ENCODE results near the gene GORASP1.

The GORASP1 gene

GRCh38 chr3:39098473-39099000 lies 8.9 kb downstream of the GORASP1 start:
- no peaks in the 10 kb centered on the region for H3K9me3 Mint-ChIP-seq

DNA sequence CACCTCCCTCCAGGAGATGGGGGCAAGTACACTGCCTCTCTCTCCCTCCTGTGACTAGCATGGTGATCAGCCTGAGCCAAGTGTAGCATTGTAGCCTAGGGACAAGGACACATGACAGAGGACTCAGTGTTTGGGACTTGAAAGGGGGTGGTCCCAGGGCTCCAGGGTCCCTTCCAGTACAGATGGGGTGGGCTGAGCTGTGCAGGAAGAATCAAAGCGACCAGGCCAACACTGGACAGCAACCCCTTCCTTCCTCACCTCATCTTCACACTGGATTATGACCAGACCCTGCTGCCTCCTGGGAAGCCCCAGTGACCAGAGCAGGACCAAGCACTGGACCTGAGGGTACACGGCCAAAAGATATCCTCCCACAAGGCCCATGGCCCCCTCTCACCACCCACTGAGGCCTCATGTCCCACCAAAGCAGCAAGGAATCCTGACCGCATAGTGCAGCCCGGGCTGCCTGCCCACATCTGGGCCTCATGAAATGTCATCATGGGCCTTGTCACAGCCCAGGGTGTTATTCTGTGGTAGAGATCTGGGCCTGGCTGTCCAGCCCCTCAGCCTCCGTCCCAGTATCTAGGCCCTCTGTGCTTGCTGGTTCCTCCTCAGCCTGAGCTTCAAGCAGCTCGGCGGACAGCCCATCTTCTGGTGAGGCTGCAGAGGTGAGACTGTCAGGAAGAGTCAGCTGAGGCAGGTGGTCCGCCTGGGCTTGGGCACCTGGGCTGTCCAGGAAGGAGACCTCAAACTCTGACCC lies 9.5 kb downstream of the GORASP1 start:
- H3K36me3 Mint-ChIP-seq (ENCODE audit: low read depth) = peaks cover 23% of the 10 kb centered on the region
- H3K4me1 Mint-ChIP-seq (ENCODE audit: low read depth) = peaks cover 8% of the 10 kb centered on the region
- H3K4me3 Mint-ChIP-seq = no peak overlapping the region
- H3K27me3 Mint-ChIP-seq (ENCODE audit: low read depth) = no peaks in the 10 kb centered on the region
- no peak for DNase-seq (ENCODE audit: low spot score)
- no peak overlapping the region for H3K27ac Mint-ChIP-seq
- H3K9me3 Mint-ChIP-seq = no peaks in the 10 kb centered on the region

More at GRCh38 chr3:39098473-39099000, 8.9 kb downstream of the GORASP1 start:
- Mint-ChIP-seq H3K36me3 (ENCODE audit: low read depth) (peaks cover 22% of the 10 kb centered on the region), H3K27me3 (ENCODE audit: low read depth) (no peaks in the 10 kb centered on the region), H3K4me1 (ENCODE audit: low read depth) (peaks cover 11% of the 10 kb centered on the region), H3K27ac (no peak overlapping the region), H3K4me3 (no peak overlapping the region)
- no peak for DNase-seq (ENCODE audit: low spot score)

DNA sequence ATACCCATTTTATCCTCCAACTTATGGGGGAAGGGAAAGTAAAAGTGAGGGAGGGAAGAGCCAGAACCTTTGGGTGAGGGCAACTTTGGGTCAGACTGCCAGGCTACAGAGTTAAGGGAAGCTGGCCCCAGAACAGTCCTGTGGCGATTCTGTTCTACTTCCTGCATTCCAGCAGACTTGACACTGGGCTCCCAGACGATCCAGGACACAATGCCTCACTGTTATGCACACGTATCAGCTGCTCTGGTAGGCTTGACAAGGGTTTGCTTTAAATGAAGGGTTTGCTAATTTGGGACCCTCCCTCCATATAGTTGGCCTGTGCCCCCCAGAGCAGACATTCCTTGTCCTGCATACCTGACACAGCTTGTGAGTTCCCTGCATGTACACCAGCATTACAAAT lies 10.7 kb downstream of the GORASP1 start:
- Mint-ChIP-seq H3K36me3 (ENCODE audit: low read depth) (peaks cover 26% of the 10 kb centered on the region), H3K4me1 (ENCODE audit: low read depth) (peaks cover 2% of the 10 kb centered on the region), H3K4me3 (no peak overlapping the region), H3K27me3 (ENCODE audit: low read depth) (no peaks in the 10 kb centered on the region), H3K27ac (no peak overlapping the region), H3K9me3 (no peaks in the 10 kb centered on the region)
- DNase-seq (ENCODE audit: low spot score) = no peak

GRCh38 chr3:39095778-39096177 lies 11.6 kb downstream of the GORASP1 start:
- Mint-ChIP-seq H3K4me1 (ENCODE audit: low read depth) (no peaks in the 10 kb centered on the region), H3K27ac (no peak overlapping the region)

GRCh38 chr3:39094851-39095677 lies 12.4 kb downstream of the GORASP1 start:
- DNase-seq (ENCODE audit: low spot score) = no peak
- Mint-ChIP-seq H3K4me3 (no peak overlapping the region), H3K36me3 (ENCODE audit: low read depth) (peaks cover 23% of the 10 kb centered on the region), H3K27me3 (ENCODE audit: low read depth) (no peaks in the 10 kb centered on the region), H3K4me1 (ENCODE audit: low read depth) (no peaks in the 10 kb centered on the region), H3K27ac (no peak overlapping the region), H3K9me3 (no peaks in the 10 kb centered on the region)

More at GRCh38 chr3:39095778-39096177, 11.6 kb downstream of the GORASP1 start:
- H3K9me3 Mint-ChIP-seq = no peaks in the 10 kb centered on the region
- peaks cover 23% of the 10 kb centered on the region for H3K36me3 Mint-ChIP-seq (ENCODE audit: low read depth)
- H3K27me3 Mint-ChIP-seq (ENCODE audit: low read depth) = no peaks in the 10 kb centered on the region
- DNase-seq (ENCODE audit: low spot score) = no peak
- no peak overlapping the region for H3K4me3 Mint-ChIP-seq

- Mint-ChIP-seq H3K9me3 (no peaks in the 10 kb centered on the region), H3K27ac (no peak overlapping the region), H3K4me1 (ENCODE audit: low read depth) (no peaks in the 10 kb centered on the region), H3K27me3 (ENCODE audit: low read depth) (no peaks in the 10 kb centered on the region), H3K36me3 (ENCODE audit: low read depth) (peaks cover 23% of the 10 kb centered on the region), H3K4me3 (no peak overlapping the region)
- no peak for DNase-seq (ENCODE audit: low spot score)
Observed at GRCh38 chr3:39090922-39091321, 16.5 kb downstream of the GORASP1 start.

DNA sequence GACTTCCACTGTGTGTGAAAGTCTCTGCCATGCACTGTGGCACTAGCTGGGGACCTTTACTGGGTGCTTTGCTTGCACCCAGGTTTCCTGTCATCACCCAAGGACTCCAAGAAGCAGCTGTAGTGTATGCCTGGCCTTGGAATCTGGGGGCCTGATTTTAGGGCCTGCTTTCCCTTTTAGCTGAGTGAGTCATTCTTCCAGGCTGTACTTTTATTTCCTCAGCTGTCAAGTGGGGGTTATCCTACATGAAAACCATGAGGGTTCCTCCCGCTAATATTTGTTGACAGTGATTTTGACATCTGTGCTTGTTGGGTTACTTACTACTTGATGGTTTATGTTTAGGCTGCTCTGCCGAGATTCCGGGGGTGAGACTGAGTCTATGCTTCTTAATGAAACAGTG lies 18.5 kb downstream of the GORASP1 start:
- H3K27ac Mint-ChIP-seq = no peak overlapping the region

DNA sequence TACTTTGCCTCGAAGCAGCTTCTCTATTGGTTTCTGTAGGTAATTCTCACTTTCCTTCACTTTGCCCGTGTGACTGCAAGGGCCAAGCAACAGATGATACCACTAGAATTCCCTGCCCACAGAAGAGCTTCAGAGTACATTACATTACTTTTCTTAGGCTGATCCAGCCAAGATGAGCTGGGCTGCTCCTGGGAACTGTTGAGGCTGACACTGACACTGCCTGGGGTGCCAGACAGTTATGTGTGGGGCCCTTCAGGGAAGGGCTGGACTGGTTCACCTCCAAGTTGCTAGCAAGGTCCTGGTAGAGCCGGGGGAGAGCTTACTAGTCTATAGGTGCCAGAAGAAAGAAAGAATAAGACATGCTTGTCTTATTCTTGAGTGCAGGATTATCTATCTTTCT lies 19.0 kb downstream of the GORASP1 start:
- H3K4me1 Mint-ChIP-seq (ENCODE audit: low read depth) = no peaks in the 10 kb centered on the region
- no peak for DNase-seq (ENCODE audit: low spot score)
- peaks cover 16% of the 10 kb centered on the region for H3K36me3 Mint-ChIP-seq (ENCODE audit: low read depth)
- no peak overlapping the region for H3K27ac Mint-ChIP-seq
- H3K4me3 Mint-ChIP-seq = no peak overlapping the region
- H3K27me3 Mint-ChIP-seq (ENCODE audit: low read depth) = no peaks in the 10 kb centered on the region
- H3K9me3 Mint-ChIP-seq = no peaks in the 10 kb centered on the region

More for the DNA sequence above, 18.5 kb downstream of the GORASP1 start:
- no peak for DNase-seq (ENCODE audit: low spot score)
- Mint-ChIP-seq H3K9me3 (no peaks in the 10 kb centered on the region), H3K4me3 (no peak overlapping the region), H3K36me3 (ENCODE audit: low read depth) (peaks cover 16% of the 10 kb centered on the region), H3K27me3 (ENCODE audit: low read depth) (no peaks in the 10 kb centered on the region), H3K4me1 (ENCODE audit: low read depth) (no peaks in the 10 kb centered on the region)

- Mint-ChIP-seq H3K36me3 (ENCODE audit: low read depth) (peaks cover 18% of the 10 kb centered on the region), H3K27me3 (ENCODE audit: low read depth) (no peaks in the 10 kb centered on the region), H3K27ac (no peak overlapping the region), H3K9me3 (no peaks in the 10 kb centered on the region), H3K4me3 (no peak overlapping the region), H3K4me1 (ENCODE audit: low read depth) (no peaks in the 10 kb centered on the region)
- DNase-seq (ENCODE audit: low spot score) = no peak
Observed at GRCh38 chr3:39086144-39086543, 21.3 kb downstream of the GORASP1 start.

GRCh38 chr3:39082666-39083313 lies 24.6 kb downstream of the GORASP1 start:
- Mint-ChIP-seq H3K9me3 (no peaks in the 10 kb centered on the region), H3K4me1 (ENCODE audit: low read depth) (peaks cover 10% of the 10 kb centered on the region), H3K27me3 (ENCODE audit: low read depth) (no peaks in the 10 kb centered on the region), H3K4me3 (no peak overlapping the region), H3K36me3 (ENCODE audit: low read depth) (peaks cover 16% of the 10 kb centered on the region), H3K27ac (no peak overlapping the region)
- DNase-seq (ENCODE audit: low spot score) = no peak

GRCh38 chr3:39080026-39080425 lies 27.4 kb downstream of the GORASP1 start:
- peaks cover 34% of the 10 kb centered on the region for H3K36me3 Mint-ChIP-seq (ENCODE audit: low read depth)
- DNase-seq (ENCODE audit: low spot score) = no peak
- peaks cover 4% of the 10 kb centered on the region for H3K9me3 Mint-ChIP-seq
- H3K4me1 Mint-ChIP-seq (ENCODE audit: low read depth) = peaks cover 14% of the 10 kb centered on the region
- H3K4me3 Mint-ChIP-seq = no peak overlapping the region
- H3K27ac Mint-ChIP-seq = no peak overlapping the region
- no peaks in the 10 kb centered on the region for H3K27me3 Mint-ChIP-seq (ENCODE audit: low read depth)

- Mint-ChIP-seq H3K9me3 (peaks cover 7% of the 10 kb centered on the region), H3K4me3 (no peak overlapping the region), H3K27ac (no peak overlapping the region), H3K36me3 (ENCODE audit: low read depth) (peaks cover 38% of the 10 kb centered on the region), H3K27me3 (ENCODE audit: low read depth) (no peaks in the 10 kb centered on the region), H3K4me1 (ENCODE audit: low read depth) (peaks cover 14% of the 10 kb centered on the region)
- DNase-seq (ENCODE audit: low spot score) = no peak
Observed at GRCh38 chr3:39079530-39079929, 27.9 kb downstream of the GORASP1 start.

- Mint-ChIP-seq H3K4me1 (ENCODE audit: low read depth) (peaks cover 14% of the 10 kb centered on the region), H3K27me3 (ENCODE audit: low read depth) (no peaks in the 10 kb centered on the region), H3K4me3 (no peak overlapping the region), H3K9me3 (peaks cover 7% of the 10 kb centered on the region), H3K36me3 (ENCODE audit: low read depth) (peaks cover 49% of the 10 kb centered on the region), H3K27ac (no peak overlapping the region)
- DNase-seq (ENCODE audit: low spot score) = no peak
Observed at GRCh38 chr3:39075910-39076309, 31.5 kb downstream of the GORASP1 start.

- Mint-ChIP-seq H3K36me3 (ENCODE audit: low read depth) (peaks cover 39% of the 10 kb centered on the region), H3K27ac (no peak overlapping the region), H3K4me3 (no peak overlapping the region), H3K4me1 (ENCODE audit: low read depth) (peaks cover 6% of the 10 kb centered on the region), H3K9me3 (no peaks in the 10 kb centered on the region), H3K27me3 (ENCODE audit: low read depth) (no peaks in the 10 kb centered on the region)
- no peak for DNase-seq (ENCODE audit: low spot score)
Observed at GRCh38 chr3:39068556-39068955, 38.9 kb downstream of the GORASP1 start.
